22Rv1 (cell line): ENCODE data around the gene SPPL2A.
"Not testable (repeated sequence)": the region's sequence is repeated elsewhere in the genome, so short reads cannot be mapped to it uniquely, and the experiment has no call there.

Experiments
- H3K27ac ChIP-seq: fragments of 450-650 bp; 2 replicates; pipeline ENCODE4 v1.5.1; 2017
- ZFX ChIP-seq: fragments of 450-650 bp; IDR thresholded peaks from 2 replicates; pipeline ENCODE4 v1.6.1; 2017; ENCODE audit warnings: antibody characterized with exemption, borderline replicate concordance
- TF ChIP-seq, protein P1 (sequence below): fragments of 450-650 bp; IDR thresholded peaks from 2 replicates; pipeline ENCODE4 v1.5.1; 2017; ENCODE audit warnings: mild to moderate bottlenecking

Gene SPPL2A

DNA sequence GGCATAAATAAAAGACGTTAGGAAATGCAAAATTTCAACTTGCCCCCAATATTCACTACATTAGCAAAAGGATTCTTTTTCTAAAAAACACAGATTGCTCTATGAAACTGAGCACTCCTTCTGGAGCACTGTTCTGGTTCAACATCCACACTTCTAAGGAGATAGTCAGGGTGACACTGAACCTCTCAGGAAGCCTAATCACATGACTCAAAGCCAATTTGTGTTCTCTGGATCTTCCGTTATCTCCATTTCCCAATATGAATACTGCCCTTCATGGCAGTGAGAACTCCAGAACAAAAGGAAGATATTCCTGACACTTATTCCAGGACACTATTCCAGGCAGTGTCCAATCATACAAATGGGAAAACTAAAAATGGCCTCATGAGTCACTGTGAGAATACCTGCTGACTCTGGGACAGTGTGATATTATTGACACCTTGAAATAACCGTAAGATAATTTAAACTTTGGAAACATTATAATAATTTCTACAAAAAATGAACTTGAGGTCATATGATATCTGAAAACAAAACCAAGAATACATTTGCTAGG lies 57.6 kb downstream of the SPPL2A start:
- no peak overlapping the region for H3K27ac ChIP-seq
- no peak for TF ChIP-seq ZFX
- TF ChIP-seq, protein P1, sequence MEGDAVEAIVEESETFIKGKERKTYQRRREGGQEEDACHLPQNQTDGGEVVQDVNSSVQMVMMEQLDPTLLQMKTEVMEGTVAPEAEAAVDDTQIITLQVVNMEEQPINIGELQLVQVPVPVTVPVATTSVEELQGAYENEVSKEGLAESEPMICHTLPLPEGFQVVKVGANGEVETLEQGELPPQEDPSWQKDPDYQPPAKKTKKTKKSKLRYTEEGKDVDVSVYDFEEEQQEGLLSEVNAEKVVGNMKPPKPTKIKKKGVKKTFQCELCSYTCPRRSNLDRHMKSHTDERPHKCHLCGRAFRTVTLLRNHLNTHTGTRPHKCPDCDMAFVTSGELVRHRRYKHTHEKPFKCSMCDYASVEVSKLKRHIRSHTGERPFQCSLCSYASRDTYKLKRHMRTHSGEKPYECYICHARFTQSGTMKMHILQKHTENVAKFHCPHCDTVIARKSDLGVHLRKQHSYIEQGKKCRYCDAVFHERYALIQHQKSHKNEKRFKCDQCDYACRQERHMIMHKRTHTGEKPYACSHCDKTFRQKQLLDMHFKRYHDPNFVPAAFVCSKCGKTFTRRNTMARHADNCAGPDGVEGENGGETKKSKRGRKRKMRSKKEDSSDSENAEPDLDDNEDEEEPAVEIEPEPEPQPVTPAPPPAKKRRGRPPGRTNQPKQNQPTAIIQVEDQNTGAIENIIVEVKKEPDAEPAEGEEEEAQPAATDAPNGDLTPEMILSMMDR: no peak

DNA sequence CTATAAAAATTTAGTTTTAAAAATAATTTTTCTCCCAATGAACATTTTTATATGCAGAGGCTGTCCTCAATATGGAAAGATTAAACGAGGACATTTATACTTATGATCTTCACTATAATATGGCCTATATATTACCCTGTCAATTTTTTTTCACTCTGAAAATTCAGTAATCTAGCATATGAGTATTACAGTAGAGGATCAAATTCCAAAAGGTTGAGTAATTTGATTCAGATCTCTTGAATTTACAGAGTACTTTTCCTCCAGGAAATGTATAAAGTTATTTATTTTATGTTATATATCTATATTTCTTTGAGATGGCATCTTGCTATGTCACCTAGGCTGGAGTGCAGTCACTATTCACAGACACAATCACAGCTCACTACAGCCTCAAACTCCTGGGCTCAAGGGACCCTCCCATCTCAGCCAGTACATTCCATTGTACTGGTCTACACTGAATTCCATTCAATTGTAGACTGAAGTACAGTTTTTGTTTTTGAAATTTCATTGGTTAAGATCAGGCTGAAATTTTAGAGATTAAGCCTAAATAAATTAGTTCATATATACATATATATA lies 62.7 kb downstream of the SPPL2A start:
- TF ChIP-seq, protein P1: no peak
- no peak for TF ChIP-seq ZFX
- no peak overlapping the region for H3K27ac ChIP-seq

DNA sequence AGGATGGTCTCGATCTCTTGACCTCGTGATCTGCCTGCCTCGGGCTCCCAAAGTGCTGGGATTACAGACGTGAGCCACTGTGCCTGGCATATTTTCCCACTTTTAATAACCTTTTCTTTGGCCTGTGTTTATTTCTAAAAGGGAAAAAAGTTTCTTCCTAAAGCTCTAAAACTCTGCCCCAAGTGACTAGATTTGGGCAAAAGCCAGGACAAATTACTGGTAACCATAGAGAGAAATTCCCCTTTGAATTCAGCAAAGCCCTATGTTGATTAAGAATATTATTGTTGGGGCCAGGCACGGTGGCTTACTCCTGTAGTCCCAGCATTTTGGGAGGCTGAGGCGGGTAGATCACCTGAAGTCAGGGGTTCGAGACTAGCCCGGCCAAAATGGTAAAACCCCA lies 67.4 kb downstream of the SPPL2A start:
- no peak overlapping the region for H3K27ac ChIP-seq
- TF ChIP-seq, protein P1: no peak
- TF ChIP-seq ZFX: no peak

DNA sequence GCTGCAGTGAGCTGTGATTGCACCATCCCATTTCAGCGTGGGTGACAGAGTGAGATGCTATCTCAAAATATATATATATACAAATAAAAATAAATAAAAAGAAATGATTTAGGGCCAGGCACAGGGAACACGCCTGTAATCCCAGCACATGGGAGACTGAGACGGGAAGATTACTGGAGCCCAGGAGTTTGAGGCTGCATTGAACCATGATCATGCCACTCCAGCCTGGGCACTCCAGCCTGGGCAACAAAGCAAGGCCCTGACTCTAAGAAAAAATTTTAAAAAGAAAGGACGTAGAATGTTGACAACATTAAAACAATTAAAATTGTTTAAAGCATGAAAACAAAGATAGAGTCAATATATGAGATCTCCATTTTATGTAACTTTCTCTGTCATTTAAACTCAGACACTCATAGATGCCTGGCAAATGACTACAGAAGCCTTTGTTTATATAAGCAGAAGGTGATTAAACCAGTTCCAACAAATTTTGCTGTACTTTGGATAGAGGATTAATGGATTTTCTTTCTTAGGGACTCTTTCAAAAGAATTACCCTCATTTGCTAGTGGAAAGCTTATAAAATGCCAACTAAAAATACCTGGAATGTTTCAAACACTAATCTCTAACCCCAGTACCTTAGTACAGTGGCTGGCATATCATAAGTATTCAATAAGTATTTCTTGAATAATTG lies 68.3 kb downstream of the SPPL2A start:
- TF ChIP-seq, protein P1: no peak
- TF ChIP-seq ZFX: no peak
- H3K27ac ChIP-seq: no peak overlapping the region

DNA sequence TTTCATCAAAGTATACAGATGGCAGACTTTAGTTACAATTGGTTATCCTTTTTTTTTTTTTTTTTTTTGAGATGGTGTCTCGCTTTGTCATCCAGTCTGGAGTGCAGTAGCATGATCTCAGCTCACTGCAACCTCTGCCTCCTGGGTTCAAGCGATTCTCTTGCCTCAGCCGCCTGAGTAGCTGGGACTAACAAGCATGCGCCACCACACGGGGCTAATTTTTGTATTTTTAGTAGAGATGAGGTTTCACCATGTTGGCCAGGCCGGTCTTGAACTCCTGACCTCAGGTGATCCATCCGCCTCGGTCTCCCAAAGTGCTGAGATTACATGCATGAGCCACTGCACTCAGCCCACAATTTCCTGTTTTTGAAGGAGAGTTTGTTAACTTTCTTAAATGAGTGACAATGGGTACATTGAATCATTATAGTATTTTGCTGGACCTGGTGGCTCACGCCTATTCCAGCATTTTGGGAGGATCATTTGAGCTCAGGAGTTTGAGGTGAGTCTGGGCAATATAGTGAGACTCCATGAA lies 70.8 kb downstream of the SPPL2A start:
- H3K27ac ChIP-seq: not testable (repeated sequence)

DNA sequence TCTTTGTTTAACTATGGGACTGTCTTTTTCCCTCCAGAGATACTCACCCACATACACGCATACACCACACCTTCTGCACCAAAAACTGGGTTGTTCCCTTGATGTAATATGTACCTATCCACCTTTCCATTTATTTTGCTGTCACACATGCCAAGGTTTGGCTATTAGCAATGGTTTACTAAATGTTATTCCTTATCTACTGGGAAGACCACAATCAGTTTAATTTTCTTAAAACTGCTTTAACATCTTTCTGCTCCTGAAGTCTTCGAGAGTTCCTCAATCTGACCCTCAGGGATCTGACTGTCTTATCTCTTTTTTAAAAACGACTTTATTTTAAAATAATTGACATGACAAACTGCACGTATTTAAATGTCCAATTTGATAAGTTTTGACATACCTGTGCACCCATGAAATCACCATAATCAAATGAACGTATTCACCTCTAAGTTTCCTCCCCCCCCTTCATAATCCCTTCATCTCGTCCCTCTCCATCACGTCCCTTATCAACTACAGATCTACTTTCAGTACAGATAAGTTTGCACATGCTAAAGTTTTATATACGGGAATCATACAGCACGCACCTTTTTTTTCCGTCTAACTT lies 78.1 kb downstream of the SPPL2A start:
- no peak for TF ChIP-seq ZFX
- TF ChIP-seq, protein P1: no peak
- H3K27ac ChIP-seq: peak overlapping the region; percentile 93

DNA sequence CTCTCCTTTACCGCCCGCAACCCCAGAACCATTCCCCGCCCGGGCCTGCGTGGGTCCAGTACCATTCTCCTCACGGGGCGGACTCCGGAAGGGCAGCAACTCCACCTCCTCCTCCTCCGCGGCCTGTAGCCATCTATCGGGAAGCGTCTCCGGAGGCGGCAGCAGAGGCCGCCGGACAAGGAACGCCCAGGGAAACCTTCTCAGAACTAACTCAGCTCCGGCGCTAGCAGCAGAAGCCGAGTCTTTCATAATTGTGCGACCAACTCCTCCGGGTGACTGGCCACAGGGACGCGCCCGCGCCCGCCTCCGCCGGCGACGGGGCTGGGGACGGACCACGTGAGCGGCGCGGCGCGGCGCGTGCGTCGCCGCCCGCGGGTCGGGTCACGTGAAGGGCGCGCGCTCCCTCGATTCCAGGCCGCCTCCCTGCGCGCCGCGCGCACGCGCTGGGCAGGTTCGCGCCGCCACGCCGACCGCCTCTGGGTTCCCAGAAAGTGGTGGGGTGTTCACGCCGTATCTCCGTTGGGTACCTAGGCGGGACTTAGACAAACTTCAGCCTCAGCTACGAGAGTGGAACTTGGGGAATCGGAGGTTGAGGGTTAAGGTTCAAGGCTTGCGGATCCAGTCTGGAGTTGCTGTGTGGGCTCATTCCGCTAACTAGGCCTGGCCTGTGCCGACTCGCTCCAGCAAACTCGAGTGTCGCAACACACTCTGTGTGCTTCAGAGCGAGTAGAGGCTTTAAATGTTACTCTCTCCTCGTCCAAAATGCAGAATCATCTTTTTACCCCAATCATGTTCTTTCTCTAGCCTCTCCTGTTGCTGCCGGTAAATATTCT lies 78.8 kb downstream of the SPPL2A start, which contains the start of gene TRPM7:
TRPM7 (minus strand) TSS at position 329 of the 833 bp plus-strand sequence; CDS start at position 65, 264 bp downstream.
- peak within 1 kb of the TSS; percentile 93 for H3K27ac ChIP-seq
- TF ChIP-seq, protein P1: no peak
- TF ChIP-seq ZFX: no peak
